ENCODE results near the gene B3GAT1. TPM values are rescaled to one million over a fixed set of nuclear protein-coding genes. Genes with fewer than 3 reads are reported as not detected.

The B3GAT1 gene
- total RNA-seq, 1 experiment from 2014 or later, result 0.35 TPM

DNA sequence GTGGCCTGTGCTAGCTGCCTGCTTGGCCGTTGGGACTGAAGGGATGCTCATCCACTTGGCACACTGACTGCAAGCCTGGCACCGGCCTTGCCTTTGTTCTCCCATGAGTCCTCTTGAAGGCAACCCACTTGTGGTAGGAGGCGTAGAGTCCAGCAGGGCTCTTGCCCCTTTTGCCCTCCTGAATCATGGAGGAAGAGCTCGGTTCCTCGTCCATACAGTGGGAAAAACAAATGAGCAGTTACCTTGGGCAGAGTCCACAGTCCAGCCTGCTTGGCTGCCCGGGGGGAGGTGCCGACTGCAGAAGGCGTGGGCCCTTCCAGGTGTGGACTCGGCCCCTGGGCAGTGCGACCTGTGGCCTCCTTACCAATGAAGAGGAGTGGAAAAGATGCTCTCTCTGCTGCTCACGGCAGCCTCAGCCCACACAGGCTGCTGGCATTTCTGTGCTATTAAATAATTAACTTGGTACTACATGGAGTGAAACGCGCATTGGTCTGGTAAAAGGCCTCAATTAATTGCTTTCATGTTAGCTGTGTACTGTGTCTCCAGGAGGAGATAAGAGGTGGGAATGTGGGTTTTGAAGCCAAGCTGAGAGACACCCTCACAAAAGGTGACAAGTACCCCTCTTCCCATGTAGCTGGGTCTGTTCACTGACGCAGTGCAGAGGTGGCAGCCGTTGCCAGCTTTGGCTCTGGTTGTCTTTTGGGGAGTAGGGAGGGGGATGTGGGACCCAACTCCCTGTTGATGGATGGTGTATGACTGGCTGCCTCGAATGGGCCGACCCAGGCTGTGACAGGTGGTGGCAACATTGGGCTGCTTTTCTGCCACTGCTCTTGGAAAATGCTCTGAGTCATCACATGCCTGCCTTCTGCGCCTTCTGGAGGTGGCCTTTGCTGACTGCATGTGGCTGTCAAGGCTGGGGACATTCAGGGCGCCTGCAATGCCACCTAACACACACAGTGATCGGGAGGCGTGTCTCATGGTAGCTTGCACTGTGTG is 26.8 kb upstream of the B3GAT1 start:
- Mint-ChIP-seq H3K9me3 (ENCODE audit: low read depth, unreplicated experiment) (peaks cover 10% of the 10 kb centered on the region), H3K36me3 (ENCODE audit: insufficient read depth, unreplicated experiment) (no peaks in the 10 kb centered on the region), H3K4me3 (ENCODE audit: low read depth, unreplicated experiment) (no peak overlapping the region), H3K27ac (ENCODE audit: unreplicated experiment) (no peak overlapping the region), H3K27me3 (ENCODE audit: unreplicated experiment) (peaks cover 16% of the 10 kb centered on the region), H3K4me1 (ENCODE audit: low read depth, unreplicated experiment) (no peaks in the 10 kb centered on the region)
- intact Hi-C loops (cut with micrococcal nuclease; ENCODE audit: unreplicated experiment), result no loop called here
- DNase-seq, result peak; percentile 7
- TF ChIP-seq CTCF (IDR thresholded peaks at IDR 0.05; ENCODE audit: unreplicated experiment), result no peak
- CTCF ChIA-PET, result no interaction called here
- BruUV-seq (replicated peaks), result no TSS peak

DNA sequence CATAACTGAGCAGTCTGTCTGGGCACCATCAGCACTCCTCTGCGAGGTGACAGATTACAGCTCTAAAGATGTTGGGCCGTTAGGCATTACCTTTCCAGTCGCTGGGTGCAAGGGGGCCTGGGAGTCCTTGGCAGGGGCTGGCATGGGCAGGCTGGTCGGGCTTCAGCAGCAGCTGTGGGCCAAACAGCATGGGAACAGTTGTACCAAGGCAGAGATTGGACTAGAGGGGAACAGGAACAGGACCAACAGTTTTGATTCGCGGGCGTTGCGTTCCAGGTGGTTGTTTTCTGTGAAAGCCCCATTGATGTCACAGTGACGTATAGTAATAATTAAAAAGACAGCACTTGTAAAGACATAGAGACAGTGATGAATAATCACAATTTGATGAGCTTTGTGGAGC is 25.8 kb upstream of the B3GAT1 start:
- intact Hi-C loops (cut with micrococcal nuclease; ENCODE audit: unreplicated experiment), result no loop called here
- Mint-ChIP-seq H3K9me3 (ENCODE audit: low read depth, unreplicated experiment) (peaks cover 11% of the 10 kb centered on the region), H3K36me3 (ENCODE audit: insufficient read depth, unreplicated experiment) (no peaks in the 10 kb centered on the region), H3K4me1 (ENCODE audit: low read depth, unreplicated experiment) (no peaks in the 10 kb centered on the region), H3K27me3 (ENCODE audit: unreplicated experiment) (peaks cover 16% of the 10 kb centered on the region), H3K27ac (ENCODE audit: unreplicated experiment) (no peak overlapping the region), H3K4me3 (ENCODE audit: low read depth, unreplicated experiment) (no peak overlapping the region)
- TF ChIP-seq CTCF (IDR thresholded peaks at IDR 0.05; ENCODE audit: unreplicated experiment), result no peak
- CTCF ChIA-PET, result no interaction called here
- no peak for DNase-seq
- BruUV-seq (replicated peaks), result no TSS peak

GRCh38 chr11:134436781-134437180 is 24.7 kb upstream of the B3GAT1 start:
- Mint-ChIP-seq H3K27ac (ENCODE audit: unreplicated experiment) (no peak overlapping the region), H3K27me3 (ENCODE audit: unreplicated experiment) (peaks cover 21% of the 10 kb centered on the region), H3K4me1 (ENCODE audit: low read depth, unreplicated experiment) (no peaks in the 10 kb centered on the region), H3K36me3 (ENCODE audit: insufficient read depth, unreplicated experiment) (no peaks in the 10 kb centered on the region), H3K9me3 (ENCODE audit: low read depth, unreplicated experiment) (peaks cover 11% of the 10 kb centered on the region), H3K4me3 (ENCODE audit: low read depth, unreplicated experiment) (no peak overlapping the region)
- no TSS peak for BruUV-seq (replicated peaks)
- CTCF ChIA-PET, result no interaction called here
- intact Hi-C loops (cut with micrococcal nuclease; ENCODE audit: unreplicated experiment), result no loop called here
- TF ChIP-seq CTCF (IDR thresholded peaks at IDR 0.05; ENCODE audit: unreplicated experiment), result no peak
- DNase-seq, result no peak

- no peak overlapping the region for H3K27ac Mint-ChIP-seq (ENCODE audit: unreplicated experiment)
- no peak for TF ChIP-seq CTCF (IDR thresholded peaks at IDR 0.05; ENCODE audit: unreplicated experiment)
- H3K36me3 Mint-ChIP-seq (ENCODE audit: insufficient read depth, unreplicated experiment), result no peaks in the 10 kb centered on the region
- H3K4me1 Mint-ChIP-seq (ENCODE audit: low read depth, unreplicated experiment), result no peaks in the 10 kb centered on the region
- H3K9me3 Mint-ChIP-seq (ENCODE audit: low read depth, unreplicated experiment), result peaks cover 10% of the 10 kb centered on the region
- intact Hi-C loops (cut with micrococcal nuclease; ENCODE audit: unreplicated experiment), result no loop called here
- no peak for DNase-seq
- peaks cover 25% of the 10 kb centered on the region for H3K27me3 Mint-ChIP-seq (ENCODE audit: unreplicated experiment)
- CTCF ChIA-PET, result no interaction called here
- BruUV-seq (replicated peaks), result no TSS peak
- no peak overlapping the region for H3K4me3 Mint-ChIP-seq (ENCODE audit: low read depth, unreplicated experiment)
These were observed 21.8 kb upstream of the B3GAT1 start for GRCh38 chr11:134433806-134434205.
